AG04450 (cell line): Measurements from ENCODE around the gene SLFNL1. TPM values are rescaled to one million over a fixed set of nuclear protein-coding genes. Genes with fewer than 3 reads are reported as not detected.

Experiments used
- CTCF ChIA-PET: fragments of 300-600, 350-600 bp; formaldehyde crosslinking; extraction: SDS; loops from one replicate; lab custom pipeline; 2022; ENCODE audit warnings: antibody characterized with exemption, inconsistent platforms; lab: Charles Lee
- POLR2A ChIA-PET: fragments of 350-600 bp; formaldehyde crosslinking; extraction: SDS; loops from one replicate; lab custom pipeline; 2021; ENCODE audit warnings: antibody characterized with exemption, inconsistent platforms; lab: Yijun Ruan, JAX
- DNase-seq: peaks from one replicate; pipeline ENCODE4 v3.0.0-alpha.2; 2011; ENCODE audit warnings: low read depth, low spot score
- H3K27ac ChIP-seq: one replicate; pipeline ENCODE4 v1.5.1; 2012; ENCODE audit warnings: low read depth, low read length, control low read depth
- H3K27me3 ChIP-seq: one replicate; pipeline ENCODE4 v1.6.0; 2012; ENCODE audit warnings: low read length; ENCODE audit not compliant: control insufficient read depth, insufficient read depth
- H3K4me3 ChIP-seq: 2 replicates; pipeline ENCODE4 v1.5.1; 2011; ENCODE audit warnings: mild to moderate bottlenecking, low read depth, low read length, control low read depth
- H3K9me3 ChIP-seq: 2 replicates; pipeline ENCODE4 v1.5.1; 2012; ENCODE audit warnings: low read length; ENCODE audit not compliant: control insufficient read depth, insufficient read depth
- polyA plus RNA-seq: library from polyadenylated mRNA; depleted of rRNA; stranded (reverse); fragments of >200 nt; gene quantifications from 2 replicates; pipeline ENCODE4 v1.2.3, GENCODE V29; 2011
- TF ChIP-seq, protein P1 (sequence below): IDR thresholded peaks from 2 replicates; pipeline ENCODE4 v1.5.1; 2011; ENCODE audit warnings: low read depth, low read length, control low read depth, inconsistent platforms

SLFNL1 gene
- polyA plus RNA-seq, 1 experiment, result 0.06 TPM

DNA sequence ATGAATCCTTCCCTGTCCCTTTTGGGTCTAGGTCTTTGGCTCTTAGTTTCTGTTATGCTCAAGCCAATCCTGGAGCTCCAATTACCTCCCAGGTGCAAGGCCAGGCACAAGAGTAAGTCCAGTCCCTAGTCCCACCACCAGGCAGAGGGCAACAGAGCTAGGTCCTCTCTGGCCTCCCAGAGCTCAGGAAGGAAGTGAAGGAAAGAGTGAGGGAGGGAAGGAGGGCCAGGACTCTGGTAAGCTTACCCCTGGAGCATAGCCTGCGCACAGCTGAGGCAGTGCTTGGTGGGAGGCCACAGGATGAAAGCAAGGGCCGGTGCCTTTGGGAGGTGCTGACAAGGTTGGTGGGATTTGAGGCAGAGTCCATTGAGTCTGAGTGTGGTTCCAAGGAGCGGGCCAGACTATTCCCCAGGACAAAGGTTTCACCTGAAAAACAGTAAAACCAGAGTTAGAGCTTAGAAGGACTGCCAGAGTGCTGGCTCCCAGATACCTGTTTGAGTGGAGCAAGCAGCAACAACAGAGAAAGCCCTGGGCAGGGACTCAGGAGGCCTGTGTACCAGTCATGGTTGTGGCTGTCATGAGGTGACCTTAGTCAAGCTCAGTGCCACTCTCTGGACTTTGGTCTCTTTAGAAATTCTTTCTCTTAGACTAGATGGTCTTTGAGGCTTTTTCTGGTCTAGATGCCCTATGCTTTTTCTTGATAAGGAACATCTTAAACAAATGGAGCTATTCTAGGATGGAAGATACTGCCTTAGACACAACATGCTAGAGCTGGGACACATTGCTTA lies 15.8 kb upstream of the SLFNL1 start:
- Histone ChIP-seq H3K27me3 (no peaks in the 10 kb centered on the region), H3K9me3 (no peaks in the 10 kb centered on the region), H3K27ac (no peak overlapping the region), H3K4me3 (no peak overlapping the region)
- TF ChIP-seq, protein P1, sequence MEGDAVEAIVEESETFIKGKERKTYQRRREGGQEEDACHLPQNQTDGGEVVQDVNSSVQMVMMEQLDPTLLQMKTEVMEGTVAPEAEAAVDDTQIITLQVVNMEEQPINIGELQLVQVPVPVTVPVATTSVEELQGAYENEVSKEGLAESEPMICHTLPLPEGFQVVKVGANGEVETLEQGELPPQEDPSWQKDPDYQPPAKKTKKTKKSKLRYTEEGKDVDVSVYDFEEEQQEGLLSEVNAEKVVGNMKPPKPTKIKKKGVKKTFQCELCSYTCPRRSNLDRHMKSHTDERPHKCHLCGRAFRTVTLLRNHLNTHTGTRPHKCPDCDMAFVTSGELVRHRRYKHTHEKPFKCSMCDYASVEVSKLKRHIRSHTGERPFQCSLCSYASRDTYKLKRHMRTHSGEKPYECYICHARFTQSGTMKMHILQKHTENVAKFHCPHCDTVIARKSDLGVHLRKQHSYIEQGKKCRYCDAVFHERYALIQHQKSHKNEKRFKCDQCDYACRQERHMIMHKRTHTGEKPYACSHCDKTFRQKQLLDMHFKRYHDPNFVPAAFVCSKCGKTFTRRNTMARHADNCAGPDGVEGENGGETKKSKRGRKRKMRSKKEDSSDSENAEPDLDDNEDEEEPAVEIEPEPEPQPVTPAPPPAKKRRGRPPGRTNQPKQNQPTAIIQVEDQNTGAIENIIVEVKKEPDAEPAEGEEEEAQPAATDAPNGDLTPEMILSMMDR, result no peak
- POLR2A ChIA-PET, result no interaction called here
- DNase-seq, result no peak
- CTCF ChIA-PET, result interaction anchor here (1.0 to 1.3 kb wide), 3 partner anchors 13 to 396 kb away, joined by 3 read pairs; no protein-coding TSS in a partner anchor

DNA sequence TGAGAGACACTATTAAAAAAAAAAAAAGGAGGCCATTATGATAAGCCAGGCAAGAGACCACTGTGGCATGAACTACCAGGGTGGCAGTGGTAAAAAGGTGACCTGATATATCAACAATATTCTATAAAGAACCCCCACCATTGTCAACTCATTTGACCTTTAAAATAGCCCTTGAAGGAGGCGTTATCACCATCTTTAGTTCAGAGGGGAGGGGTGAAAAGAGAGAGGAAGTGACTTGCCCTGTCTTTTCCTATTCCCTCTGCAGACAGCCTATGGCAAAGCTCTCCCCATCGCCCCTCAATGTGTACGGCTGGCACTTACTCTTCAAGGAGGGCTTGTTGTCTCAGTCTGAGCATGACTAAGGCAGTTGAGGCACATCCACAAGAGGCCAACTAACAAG lies 11.7 kb upstream of the SLFNL1 start:
- no peak overlapping the region for H3K27ac ChIP-seq
- no peak overlapping the region for H3K4me3 ChIP-seq
- no peak for DNase-seq
- ChIA-PET POLR2A (no interaction called here), CTCF (no interaction called here)
- TF ChIP-seq, protein P1, result no peak
- H3K27me3 ChIP-seq, result no peaks in the 10 kb centered on the region
- H3K9me3 ChIP-seq, result no peaks in the 10 kb centered on the region

DNA sequence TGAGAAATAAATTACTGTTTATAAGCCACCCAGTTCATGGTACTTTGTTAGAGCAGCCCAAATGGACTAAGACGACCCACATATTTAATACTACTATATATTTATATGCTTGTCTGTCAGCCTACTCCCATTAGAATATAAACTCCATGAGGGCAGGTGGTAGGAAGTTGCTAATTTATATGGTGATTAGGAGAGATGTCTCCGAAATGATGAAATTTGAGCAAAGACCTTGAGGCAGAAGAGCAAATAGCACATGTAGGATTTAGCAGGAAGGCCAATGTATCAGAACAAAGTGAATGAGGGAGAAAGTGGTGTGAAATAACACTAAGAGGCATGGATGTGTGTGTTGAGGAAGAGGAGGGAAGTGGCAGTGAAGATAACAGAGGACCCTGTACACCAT lies 10.6 kb upstream of the SLFNL1 start:
- no peak overlapping the region for H3K27ac ChIP-seq
- no peak for DNase-seq
- no peaks in the 10 kb centered on the region for H3K9me3 ChIP-seq
- TF ChIP-seq, protein P1, result no peak
- no peak overlapping the region for H3K4me3 ChIP-seq
- ChIA-PET POLR2A (no interaction called here), CTCF (no interaction called here)
- H3K27me3 ChIP-seq, result no peaks in the 10 kb centered on the region

DNA sequence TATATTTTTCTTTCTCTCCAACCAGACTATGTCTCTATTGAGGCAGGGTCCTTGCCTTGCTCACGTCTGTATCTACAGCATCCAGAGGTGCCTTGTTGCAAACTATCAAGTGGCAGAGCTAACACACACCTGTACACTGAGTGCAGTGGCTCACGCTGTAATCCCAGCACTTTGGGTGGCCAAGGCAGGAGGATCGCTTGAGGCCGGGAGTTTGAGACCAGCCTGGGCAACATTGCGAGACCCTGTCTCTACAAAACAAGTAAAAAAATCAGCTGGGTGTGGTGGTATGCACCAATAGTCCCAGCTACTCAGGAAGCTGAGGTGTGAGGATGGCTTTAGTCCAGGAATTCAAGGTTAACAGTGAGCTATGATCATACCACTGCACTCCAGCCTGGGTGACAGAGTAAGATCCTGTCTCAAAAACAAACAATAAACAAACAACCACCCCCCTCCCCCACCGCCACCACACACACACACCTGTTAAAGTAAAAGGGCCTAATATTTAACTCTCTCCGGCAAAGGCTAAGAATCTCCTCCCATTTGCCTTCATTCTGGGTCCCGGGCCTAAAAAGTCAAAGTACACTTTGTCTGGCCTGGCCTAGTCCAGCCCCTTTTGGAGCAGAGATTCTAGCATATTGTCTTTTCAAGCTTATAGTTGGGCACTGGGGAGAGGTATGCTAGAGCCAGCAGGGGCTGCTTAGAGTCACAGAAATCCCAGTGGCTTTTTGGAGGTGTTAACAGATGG lies 9.5 kb upstream of the SLFNL1 start:
- H3K9me3 ChIP-seq, result no peaks in the 10 kb centered on the region
- TF ChIP-seq, protein P1, result no peak
- H3K27ac ChIP-seq, result no peak overlapping the region
- no peak for DNase-seq
- H3K4me3 ChIP-seq, result no peak overlapping the region
- H3K27me3 ChIP-seq, result no peaks in the 10 kb centered on the region
- ChIA-PET CTCF (interaction anchor here (0.5 kb wide), 1 partner anchor 210 kb away, joined by 3 read pairs; no protein-coding TSS in a partner anchor), POLR2A (no interaction called here)

DNA sequence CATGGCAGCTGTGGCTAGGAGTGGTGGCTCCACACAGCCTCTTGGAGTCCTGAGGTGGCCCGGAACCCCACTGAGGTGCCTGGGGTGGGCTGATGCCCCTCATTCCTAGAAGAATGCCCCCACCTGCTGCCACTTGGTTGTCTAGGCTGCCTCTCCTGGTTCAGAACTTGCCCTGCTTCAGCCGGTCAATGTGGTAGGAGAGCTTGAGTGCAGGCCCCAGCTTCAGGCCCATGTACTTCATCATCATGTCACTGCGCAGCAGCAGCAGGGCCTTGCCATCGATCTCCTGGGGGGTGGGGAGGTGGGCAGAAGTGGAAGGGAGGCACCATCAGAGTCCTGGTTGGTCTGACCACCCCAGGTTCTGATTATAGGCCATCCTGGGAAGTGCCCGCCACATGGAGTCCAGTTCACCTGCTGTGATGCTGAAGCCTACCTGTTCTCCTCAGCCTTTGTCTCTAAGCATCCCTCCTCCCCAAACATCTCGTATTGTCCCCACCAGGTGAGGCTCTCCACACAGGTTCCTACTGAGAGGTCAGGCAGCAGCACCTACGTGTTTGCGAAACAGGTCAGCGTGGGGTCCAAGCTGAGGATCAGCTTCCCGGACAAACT lies 6.6 kb upstream of the SLFNL1 start:
- DNase-seq, result no peak
- POLR2A ChIA-PET, result no interaction called here
- no peaks in the 10 kb centered on the region for H3K27me3 ChIP-seq
- H3K27ac ChIP-seq, result no peak overlapping the region
- TF ChIP-seq, protein P1, result no peak
- CTCF ChIA-PET, result interaction anchor here (0.7 kb wide), 1 partner anchor 36 kb away, joined by 4 read pairs; no protein-coding TSS in a partner anchor
- no peaks in the 10 kb centered on the region for H3K9me3 ChIP-seq
- H3K4me3 ChIP-seq, result no peak overlapping the region
